GM21529 (cell line): ENCODE data around the gene ATF6.
"Not testable (repeated sequence)": the region's sequence is repeated elsewhere in the genome, so short reads cannot be mapped to it uniquely, and the experiment has no call there.

Experiments used
- ATAC-seq: cut with Tn5 transposase; IDR thresholded peaks from one replicate; pipeline ENCODE4 v1.9.1; 2021; ENCODE audit not compliant: unreplicated experiment

The ATF6 gene

GRCh38 chr1:161827786-161828185 lies 61.7 kb downstream of the ATF6 start:
- no peak for ATAC-seq

- ATAC-seq = not testable (repeated sequence)
Observed at GRCh38 chr1:161832299-161832907, 66.3 kb downstream of the ATF6 start.

- no peak for ATAC-seq
Observed at GRCh38 chr1:161834967-161835550, 68.9 kb downstream of the ATF6 start.

DNA sequence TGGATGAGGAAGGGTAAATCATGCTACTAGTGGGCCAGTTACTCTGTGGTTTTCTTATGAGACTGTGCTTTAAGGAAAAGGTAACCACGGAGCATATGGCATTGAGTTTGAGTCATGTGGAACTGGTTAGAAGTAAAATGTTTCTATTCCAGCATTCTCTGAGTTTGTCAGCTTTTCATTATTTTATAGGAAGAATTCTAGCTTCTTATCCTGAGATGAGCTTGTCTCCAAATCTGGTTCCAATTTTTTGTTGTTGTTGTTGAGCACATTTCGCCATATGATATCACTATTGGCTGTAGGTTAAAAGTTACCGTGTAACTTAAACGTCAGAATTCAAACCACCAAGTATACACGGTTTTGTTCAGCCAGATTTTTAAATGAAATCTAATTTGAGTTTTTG lies 69.9 kb downstream of the ATF6 start:
- no peak for ATAC-seq

GRCh38 chr1:161838362-161838761 lies 72.2 kb downstream of the ATF6 start:
- no peak for ATAC-seq

GRCh38 chr1:161838885-161839284 lies 72.8 kb downstream of the ATF6 start:
- no peak for ATAC-seq

- no peak for ATAC-seq
Observed at GRCh38 chr1:161839591-161839990, 73.5 kb downstream of the ATF6 start.

DNA sequence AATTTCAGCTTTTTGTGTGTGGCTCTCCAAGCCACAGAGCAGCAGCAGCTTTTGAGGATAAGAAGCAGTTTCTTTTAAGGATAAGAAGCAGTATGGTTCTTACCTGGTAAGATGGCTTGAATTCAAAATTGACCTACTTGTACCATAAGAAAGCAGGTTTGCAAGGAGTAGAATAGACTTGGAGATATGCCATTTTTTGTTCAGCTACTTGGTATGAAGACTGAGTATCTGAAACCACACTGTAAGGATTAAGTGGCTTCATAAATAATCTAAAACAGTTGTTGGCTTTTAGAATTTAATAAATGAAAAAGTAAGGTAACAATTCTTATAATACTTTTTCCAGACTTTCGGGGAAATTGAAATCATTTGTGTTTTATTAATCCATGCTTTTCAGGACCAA lies 74.2 kb downstream of the ATF6 start:
- ATAC-seq = no peak

DNA sequence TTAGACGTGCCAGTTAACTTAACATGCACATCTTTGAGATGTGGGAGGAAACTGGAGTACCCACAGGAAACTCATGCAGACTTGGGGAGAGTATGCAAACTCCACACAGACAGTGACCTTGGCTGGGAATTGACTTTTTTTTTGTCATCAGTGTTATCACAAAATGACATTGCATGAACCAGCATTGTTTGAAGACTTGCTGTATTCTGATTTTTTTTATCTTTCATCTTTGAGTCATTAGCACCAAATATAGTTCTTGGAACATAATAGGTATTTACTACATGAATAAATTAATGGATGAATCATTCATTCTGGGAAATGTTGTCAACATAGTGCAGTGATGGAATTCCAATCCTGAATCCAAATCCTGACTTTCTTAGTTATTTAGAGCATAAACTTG lies 77.0 kb downstream of the ATF6 start:
- no peak for ATAC-seq

GRCh38 chr1:161844696-161845095 lies 78.6 kb downstream of the ATF6 start:
- no peak for ATAC-seq

DNA sequence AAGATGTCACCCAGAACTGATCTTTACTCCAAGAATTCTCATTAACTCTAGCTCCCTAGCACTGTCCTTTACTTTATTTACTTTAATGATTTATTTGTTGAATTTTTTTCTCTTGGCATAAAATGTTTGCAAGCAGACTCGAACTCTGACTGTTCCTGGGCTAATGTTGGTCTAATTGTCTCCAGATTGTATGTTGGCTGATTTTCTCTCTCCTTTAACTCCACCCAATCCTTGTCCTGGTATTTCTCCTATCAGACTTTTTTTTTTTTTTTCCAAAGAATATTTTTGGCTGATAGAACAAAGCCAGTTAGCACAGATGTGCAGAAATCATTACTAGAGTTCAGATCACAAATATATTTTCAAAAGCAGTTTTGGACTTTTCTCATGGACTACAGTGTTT lies 82.6 kb downstream of the ATF6 start:
- no peak for ATAC-seq

GRCh38 chr1:161849518-161849917 lies 83.4 kb downstream of the ATF6 start:
- no peak for ATAC-seq

GRCh38 chr1:161855260-161855659 lies 89.1 kb downstream of the ATF6 start:
- no peak for ATAC-seq

- ATAC-seq = no peak
Observed at GRCh38 chr1:161858271-161858670, 92.2 kb downstream of the ATF6 start.

DNA sequence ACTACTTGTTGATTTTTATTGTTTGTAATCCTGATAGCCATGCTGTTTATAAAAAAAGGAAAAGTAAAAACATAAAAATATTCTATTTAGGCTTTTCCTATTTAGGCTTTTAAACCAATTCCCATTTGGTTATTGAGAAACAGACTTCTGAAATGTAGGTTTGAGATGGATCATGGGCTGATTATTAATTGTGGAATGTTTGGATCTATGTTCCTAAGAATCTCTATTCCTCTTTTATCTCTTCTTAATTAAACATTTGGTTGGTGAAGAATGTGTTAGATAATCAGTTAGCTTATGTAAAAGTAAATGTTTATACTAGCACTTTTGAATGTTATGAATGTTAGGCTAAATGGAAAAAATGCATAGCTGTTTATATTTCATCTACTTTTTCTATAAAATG lies 97.4 kb downstream of the ATF6 start:
- no peak for ATAC-seq

- ATAC-seq = no peak
Observed at GRCh38 chr1:161864577-161864976, 98.5 kb downstream of the ATF6 start.

- no peak for ATAC-seq
Observed at GRCh38 chr1:161866241-161866640, 100.1 kb downstream of the ATF6 start.

DNA sequence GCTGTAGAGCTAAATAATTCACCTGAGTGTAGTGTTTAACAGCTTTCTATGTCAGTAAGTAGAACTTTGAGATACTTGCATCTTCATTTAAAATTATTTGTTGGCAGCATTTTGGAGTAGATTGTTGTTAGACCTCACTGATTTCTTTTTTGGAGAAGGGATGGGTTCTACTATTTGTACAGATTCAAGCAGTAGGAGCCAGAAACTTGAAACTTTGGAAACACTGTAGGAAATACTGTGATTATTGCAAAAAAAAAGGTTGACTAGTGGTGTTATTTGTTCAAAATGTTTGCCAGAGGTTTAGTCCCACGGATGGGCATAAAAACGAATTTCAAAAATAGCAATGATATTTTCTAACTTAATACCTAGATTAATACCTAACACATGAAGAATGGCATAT lies 102.7 kb downstream of the ATF6 start:
- no peak for ATAC-seq

GRCh38 chr1:161869291-161869690 lies 103.2 kb downstream of the ATF6 start:
- no peak for ATAC-seq

DNA sequence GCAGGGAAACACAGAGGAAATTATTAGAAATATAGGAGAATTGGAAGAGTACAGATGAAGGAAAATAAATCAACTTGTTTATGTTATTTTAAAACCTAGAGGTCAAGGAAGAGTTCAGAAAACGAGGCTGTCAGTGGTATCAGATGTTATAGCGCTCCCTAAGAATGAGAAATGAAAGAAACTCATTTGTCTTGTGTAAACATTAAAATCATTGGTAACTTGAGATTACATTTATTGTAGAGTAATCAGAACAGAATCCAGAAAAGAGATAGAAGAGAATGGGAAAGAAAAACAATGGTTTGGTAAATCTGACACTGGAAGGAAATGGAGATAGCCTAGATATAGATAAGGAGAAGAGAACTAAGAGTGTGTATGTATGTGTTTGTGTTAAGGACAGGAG lies 106.4 kb downstream of the ATF6 start:
- no peak for ATAC-seq

- ATAC-seq = no peak
Observed at GRCh38 chr1:161879261-161879660, 113.1 kb downstream of the ATF6 start.

DNA sequence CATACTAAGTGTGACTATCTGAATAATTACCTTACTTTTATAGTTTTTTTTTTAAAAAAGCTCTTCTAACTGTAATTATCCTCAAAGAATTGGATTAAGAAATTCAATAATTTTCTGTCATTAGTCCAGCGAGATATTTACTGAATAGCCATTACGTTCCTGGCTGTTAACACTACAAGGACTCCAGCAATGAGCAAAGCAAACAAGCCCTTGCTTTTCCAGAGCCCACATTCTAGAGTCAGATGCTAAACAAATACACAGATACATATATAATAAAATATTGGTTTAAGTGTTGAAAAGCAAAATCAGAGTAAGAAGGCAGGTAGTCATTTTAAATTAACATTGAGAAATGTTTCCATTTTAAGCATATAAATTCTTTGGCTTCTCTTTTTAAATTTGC lies 118.4 kb downstream of the ATF6 start:
- ATAC-seq = no peak

DNA sequence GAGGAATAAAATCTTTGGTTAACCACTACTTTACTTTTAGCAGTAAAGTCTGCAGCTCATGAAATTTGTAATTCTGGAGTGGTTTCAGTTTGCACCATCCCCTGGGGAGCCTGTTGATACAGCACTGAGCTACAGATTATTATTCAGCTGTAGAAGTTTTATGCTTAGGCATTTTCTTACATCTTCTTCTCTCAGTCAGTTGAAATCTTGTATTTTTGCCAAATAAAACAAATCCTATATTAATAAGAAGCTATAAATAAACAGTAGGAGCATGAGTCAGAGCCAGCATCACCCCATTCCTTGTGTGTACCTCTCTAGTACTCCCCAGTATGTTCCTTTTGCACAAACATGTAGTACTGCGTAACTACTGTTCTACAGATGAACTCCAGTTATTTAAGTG lies 118.9 kb downstream of the ATF6 start:
- ATAC-seq = no peak
